IPS-NIHi7 (cell line): ENCODE results near the gene MAPKAP1.

Source experiments
- DNase-seq: peaks from one replicate; pipeline ENCODE4 v3.0.0; 2012; ENCODE audit warnings: mixed read lengths; ENCODE audit errors: extremely low spot score

The MAPKAP1 gene

DNA sequence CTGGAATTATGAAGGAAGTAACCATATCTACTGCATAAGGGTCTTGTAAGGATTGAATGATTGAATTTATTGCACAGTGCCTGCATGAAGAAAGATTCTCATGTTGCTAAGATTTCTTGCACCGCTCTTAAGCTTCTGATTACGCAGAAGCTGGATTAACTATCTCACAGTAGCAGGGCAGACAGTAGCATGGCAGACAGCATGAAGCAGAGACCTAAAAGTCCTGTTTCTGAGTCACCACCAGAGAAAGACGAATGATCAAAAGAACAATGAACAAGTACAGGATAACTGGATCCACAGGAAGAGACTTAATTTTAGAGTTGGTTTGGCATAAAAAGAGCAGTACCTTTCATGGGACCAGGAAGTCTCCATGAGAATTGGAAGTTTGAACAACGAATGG, 142.4 kb downstream of the MAPKAP1 start:
- no peak for DNase-seq

DNA sequence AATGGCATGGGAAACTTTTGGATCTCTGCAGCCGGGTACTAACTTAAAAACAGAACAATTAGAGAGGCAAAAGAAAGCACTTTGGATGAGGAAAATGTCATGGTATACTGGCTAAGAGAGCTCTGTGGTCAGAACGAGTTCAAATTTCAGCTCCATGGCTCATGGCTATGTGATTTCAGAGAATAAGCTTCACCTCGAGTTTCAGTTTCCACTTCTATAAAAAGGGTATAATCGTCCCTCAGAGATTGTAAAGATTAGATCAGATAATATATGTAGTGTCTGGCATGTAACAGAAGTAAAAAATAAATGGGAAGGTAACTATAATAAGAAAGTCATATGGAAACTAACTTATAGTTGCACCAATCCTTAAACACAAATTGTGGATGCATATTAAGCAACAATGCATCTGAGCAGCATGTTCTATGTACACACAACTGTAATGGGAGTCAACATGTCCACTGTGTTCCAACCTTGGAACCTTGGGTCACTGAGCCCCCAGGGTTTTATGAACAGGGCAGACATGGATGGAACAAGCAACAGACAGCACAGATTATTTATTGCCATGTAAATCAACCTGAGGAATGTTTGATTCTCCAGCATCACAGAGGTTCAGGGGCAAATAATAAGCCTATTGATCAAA, 145.4 kb downstream of the MAPKAP1 start:
- no peak for DNase-seq

DNA sequence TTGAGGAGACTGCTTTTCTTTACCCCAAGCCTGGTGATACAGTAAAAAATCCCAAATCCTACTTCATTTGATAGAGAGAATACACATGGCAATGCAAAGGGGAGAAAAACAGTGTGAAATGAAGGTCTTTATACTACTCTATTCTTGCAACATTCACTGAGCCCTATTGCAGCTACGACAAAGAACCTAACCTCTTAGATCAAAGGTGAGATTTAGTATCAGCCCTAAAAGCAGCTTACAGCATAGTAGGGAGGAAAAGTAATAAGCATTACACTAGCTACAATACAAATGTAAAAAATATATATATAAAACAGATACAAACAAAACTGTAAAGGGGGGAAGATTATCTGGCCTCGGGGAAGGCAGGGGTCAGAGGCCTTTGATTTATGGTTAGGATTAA, 147.1 kb downstream of the MAPKAP1 start:
- no peak for DNase-seq

DNA sequence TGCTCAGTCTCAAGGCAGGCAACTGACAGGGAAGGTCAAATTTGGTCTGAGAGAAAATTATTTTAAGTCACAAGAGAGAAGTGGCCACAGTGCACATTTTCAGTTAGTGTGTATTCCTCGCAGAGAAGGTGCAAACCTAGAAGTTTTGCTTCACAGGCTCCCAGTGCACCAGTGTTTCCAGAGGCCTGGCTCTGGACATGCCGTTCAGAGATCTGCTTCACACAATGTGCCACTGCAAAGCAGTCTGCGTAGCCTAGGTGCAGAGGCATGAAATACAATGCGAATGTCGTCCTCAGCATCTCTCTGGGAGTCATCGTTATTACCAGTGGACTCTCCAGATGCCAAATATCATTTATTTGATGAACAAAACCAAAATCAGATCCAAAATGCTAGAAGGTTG, 147.8 kb downstream of the MAPKAP1 start:
- DNase-seq, result no peak

DNA sequence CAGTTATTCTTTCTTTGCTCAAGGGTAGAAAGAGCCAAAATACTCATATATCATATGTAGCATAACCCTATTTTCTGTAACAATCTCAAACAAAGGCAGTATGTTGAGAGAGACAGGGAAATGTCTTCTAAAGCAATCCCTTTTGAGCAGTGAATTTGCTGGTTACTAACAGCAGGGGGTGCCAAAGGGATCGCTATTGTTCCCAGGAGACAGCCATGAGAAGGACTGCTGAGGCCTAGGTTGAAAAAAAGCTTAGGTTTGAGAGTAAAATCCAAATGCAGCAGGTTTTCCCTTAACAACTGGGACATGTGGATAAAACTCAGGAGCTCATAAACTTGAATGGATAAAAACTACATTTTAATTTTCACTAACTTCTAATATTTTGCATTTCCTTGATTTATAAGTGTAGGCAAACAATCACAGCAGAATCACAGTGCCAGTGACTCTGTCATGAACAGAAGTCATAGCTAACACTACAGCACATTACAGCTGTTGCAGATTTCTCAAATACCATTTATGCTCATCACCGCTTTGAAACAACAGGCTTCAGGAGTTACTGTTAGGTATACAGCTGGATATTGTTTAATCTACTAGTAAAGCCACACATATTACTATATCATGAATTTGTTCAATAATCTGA, 148.4 kb downstream of the MAPKAP1 start:
- peak; percentile 87 for DNase-seq

DNA sequence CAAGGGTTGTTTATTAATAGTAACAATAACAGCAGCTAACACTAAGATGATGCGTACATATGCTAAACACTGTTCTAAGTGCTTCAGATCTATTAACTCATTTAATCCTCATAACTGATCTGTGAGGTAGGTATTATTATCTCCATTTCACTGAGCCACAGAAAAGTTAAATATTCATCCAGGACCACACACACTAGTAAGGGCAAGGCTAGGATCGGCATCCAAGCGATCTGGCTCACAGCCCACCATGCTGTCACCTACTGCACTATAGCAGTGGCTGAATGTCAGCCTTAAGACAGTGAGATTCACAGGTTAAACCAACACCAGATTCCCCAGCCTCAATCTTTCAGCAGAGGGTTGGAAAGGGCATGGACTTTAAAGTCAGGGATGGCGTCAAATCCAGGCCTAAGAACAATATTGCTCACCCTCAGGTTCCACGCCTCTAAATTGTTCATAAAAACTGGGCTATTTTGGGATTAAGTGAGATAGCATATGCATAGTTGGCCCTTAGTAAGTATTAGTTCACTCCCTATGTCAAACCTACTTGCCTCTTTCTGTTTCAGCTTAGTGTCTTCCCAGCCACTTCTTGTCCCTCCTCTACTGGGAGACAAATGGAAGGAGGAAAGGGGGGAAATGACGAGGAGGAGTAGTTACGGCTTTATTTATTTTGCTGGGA, 150.8 kb downstream of the MAPKAP1 start:
- DNase-seq, result no peak

DNA sequence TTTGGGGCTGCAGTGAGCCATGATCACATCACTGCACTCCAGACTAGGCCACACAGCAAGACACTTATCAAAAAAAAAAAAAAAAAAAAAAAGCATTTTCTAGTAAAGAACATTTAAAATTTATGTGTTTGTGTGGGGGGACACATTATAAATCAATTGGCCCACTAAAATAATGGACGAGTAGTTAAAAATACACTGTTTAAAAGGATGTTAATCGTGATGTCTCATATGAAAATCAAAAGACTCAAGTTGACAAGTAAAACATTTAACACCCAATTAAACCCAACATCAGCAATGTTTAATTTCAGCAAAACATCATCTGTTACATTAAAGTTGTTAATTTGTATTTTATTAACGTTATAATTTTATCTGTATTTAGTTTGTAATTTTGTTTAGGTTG, 152.3 kb downstream of the MAPKAP1 start:
- no peak for DNase-seq

DNA sequence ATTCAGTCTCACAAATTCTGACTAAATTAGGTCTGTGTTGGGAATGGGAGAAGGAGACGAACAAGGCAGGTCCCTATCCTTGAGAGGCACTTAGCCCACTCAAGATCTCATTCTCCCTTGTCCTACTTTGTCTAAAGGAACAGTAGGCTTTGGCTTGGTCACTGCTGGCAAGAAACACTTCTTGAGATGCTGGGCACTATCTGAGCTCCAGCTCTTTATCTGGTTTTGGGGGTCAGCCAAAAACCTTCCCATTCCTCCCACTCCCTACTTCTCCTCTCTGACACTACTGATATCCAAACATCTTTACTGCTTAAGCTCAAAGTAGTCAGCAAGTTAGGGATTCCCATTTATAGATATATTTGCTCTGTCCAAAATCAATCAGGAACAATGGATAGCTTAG, 155.2 kb downstream of the MAPKAP1 start:
- no peak for DNase-seq

DNA sequence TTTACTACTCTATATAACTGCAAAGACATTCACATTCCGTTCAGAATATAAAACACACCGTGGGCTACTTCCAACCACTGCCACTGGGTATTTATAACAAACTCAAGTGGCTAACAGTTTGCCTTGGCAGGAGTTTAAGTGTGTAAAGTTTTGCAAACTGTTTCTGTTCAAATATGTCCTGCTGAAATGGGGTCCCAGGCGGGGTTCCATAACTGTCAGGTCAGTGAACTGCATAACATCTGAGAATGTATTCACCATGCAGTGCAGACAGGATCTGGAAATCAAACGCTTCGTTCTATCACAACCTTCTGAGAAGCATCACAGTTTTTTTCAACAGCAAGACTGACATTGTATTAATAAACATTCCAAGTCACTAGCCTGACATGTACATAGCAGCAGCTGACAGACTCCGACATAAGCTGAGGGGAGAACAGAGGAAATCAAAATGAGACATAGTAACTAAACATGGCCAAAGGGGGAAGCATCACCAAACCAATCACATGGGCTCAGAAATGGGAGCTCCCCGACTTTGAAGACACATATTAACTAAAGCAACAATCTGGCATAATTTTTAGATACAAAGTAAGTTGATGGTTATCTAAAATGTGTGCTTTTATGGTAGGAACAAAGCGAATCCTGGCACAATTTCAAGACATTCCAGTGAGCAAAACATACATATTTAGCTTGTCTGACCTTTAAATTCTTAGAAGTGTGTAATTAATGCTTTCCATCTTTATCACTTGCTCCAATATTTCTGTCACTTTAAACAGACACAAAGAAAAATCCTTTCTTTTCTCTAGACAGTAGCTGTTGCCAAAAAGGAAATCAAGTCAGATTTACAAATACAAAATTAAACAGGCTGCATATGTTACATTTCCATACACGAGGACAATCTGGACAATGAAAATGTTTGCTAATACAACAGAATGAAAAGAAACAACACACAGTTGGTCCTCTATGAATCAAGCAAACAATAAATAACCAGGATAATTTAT, 156.8 kb downstream of the MAPKAP1 start:
- no peak for DNase-seq

DNA sequence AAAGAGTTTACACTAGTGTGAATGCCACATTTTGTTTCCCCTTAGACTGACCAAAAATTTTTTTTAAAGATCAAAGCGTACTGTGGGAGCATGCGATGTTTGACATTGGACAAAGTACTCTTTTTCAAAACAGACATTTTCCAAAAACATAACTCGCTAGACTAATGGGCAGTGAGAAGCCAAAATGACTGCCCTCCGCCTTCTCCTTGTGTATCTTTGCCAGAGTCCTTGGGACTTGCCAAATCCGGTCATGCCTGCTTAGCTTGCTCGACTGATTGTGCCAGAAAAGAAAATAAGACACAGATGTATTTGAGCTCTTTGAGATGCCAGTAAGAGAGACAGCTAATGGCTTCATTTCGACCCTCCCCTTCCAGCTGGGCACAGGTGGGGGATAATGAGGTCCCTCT, 157.5 kb downstream of the MAPKAP1 start:
- no peak for DNase-seq

DNA sequence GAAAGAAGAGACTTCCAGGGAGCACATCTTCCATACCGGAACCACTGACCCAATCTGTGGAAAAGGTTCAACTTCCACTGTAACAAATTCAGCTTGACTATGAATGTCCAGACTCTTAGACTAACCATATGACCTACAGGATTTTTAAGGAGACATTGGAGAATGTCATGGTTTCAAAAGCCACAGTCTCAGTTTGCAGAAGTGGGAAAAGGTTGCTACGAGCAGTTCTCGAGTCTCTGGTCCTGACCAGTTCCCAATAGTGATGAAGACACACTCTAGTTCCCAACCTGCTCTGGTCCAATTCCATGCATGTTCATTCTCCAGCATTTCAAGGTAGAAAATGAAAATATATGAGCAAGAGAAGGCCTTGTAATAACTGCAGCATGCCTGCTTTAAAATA, 158.0 kb downstream of the MAPKAP1 start:
- DNase-seq, result no peak

DNA sequence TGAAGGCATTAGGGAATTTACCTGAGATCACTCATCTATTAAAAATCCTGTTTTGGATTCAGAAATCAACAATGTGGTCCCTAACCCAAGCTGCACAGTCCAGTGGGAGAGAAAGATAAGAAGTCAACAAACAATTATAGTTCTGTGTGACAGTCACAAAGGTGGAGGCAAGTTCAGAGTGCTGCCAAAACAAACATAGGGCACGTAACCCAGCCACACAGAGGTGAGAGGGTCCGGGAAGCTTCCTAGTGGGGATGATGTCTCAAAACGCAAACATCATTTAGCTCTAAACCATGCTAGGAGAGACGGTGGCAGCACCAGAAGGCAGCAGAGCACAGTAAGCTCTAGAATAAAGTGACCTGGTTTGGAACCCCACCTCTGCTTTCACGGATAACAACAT, 158.9 kb downstream of the MAPKAP1 start:
- no peak for DNase-seq

DNA sequence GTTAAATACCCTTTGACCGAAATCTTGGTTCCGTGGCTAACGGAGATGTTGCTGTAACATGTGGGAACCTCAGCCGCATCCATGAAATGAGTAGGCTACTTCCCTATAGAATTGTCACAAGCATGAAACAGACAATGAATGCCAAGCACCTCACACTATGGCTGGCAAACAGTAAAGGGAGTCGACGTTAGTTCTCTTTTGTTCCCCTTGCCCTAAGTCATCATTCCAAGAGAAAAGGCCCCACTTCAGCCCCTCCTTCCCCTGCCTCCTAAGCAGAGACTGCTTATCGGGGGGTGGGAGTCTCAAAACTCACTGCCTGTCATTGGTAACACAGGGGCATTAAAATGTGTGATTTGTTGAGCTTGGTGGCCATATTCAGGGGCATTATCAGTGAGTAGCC, 159.6 kb downstream of the MAPKAP1 start:
- no peak for DNase-seq

DNA sequence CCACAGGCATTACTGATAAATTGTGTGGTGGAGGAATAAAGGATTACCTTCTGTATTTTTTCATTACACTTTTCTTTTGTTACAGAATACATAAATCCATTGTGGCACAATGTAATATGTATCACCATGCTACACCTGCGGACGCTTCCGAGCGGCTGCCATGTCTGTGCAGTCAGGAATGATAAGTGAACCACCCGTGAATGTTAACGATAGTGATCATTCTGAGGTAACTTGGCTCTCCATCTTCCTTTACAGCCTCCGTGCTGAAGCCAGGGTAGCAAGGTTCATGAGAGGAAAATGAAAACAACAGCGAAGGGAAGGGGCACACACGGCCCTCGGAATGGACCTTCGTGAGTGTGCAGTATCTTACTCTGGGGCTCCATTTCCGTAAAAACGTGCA, 161.2 kb downstream of the MAPKAP1 start:
- DNase-seq, result no peak

DNA sequence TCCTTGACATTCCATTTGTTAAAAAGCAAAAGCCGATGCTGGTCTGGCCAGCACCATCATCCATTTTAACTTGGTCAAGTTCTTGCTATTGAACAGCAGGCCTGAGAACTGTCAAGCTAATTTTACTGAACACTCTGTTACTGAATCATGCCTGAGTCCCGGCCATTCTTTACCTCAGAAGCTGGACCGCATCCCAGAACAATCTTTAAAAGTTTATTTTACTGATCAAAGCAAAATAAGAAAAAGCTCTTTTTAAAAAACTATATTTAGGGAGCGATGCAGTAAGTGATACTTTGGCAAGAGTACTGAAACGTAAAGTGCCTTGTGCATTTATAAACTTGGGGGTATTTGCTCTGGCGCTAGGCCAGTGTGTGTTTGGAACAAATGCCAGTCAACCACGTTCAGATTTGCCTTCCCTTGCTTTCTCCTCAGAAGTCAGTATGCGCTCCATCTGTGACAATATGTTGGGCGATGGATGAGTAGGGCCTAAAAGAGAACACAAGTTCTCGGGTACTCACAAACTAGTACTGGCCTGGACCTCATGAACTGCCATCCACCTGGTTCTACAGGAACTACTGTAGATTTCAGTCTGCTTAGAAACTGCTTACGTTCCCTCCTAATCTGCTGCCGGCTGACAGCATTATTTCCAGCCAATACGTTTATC, 161.9 kb downstream of the MAPKAP1 start:
- DNase-seq, result no peak

DNA sequence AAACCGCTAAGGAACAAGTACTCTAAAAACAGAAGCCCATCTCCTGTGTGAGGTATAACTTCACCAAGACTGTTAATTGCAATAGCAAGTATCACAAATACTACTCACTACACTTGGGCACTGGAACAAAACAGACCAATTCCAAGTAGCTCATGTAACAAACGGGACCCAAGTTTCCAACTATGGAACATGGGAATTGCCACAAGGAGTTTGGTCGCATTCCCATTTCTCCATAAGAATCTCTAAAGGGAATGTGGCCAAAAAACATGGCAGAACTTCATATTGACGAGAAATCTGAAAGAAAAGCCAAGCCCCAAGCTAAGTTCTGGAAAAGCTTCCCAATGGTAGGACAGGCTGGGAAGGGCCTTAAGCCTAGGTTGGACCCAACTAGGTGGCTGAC, 162.5 kb downstream of the MAPKAP1 start:
- no peak for DNase-seq

DNA sequence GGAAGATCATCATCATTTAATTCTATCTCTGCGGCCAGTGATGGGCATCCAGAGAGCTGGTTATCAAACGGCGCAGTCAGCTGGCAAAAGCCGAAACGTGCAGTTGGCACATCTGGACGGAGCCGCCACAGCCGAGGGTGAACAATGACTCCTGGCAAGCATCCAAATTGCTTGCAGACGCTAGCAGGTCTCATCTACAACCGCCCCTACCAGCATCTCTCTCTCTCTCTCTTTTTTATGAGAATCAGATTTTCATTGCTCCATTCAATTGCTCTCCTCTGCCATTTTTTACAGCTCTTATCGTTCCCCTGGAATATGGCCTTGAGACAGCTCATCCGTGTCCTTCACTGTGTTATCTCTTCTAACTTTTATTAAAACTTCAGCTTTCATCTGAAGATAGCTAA, 165.2 kb downstream of the MAPKAP1 start:
- no peak for DNase-seq

DNA sequence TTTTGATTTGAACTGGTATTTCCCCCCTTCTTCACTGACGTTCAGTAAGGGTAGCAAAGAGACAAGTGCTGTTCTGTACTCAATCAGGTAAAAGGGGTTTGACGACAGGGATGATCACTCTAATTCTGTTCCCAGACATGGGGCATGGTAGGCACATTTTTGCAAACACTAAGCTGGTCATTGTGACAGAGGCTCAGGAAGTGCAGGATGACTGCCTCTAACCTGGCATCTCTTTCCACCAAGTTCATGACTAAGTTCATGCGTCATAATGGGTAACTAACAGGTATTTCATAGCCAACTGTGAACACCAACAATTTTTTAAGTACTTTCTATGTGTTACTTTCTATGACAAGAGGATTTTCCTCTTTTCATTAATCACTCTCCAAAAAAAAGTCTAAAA, 166.5 kb downstream of the MAPKAP1 start:
- no peak for DNase-seq

DNA sequence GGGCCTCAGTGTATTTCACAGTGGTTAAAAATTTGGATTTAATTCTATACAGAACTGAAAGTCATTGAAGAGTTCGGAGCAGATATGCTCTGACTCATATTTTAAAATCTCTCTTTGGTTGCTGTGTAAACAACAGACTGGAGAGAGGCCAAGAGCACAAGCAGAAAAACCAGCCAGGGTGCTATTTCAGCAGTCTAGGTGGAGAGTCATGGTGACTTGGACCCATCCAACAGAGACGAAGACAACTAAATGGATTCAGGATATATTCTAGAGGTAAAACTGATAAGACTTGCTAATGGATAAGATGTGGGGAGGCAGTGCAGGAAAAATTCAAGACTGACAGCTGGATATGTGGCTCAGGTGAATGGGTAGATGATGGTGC, 168.9 kb downstream of the MAPKAP1 start:
- no peak for DNase-seq

DNA sequence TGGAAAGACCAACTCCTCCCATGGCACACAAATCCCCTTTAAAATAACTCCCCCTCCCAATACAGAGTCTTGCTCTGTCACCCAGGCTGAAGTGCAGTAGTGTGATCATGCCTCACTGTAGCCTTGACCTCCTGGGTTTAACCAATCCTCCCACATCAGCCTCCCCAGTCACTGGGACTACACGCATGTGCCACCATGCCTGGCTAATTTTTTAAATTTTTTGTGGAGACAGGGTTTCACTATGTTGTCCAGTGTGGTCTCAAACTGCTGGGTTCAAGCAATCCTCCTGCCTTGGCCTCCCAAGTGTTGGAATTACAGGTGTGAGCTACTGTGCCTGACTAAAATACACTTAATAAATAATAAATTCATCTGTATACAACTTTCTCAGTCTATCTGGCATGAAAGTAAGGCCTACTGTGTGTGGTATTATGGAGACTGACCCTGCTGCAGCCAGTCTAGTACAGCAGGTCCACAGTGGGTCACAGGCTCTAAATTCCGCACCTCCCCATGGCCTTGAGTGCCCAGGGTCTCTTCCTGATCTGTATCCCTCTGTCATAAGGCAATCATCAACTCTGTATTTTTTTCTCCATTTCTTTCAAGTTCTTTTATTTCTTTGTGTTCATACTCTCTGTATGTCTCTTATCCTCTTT, 169.4 kb downstream of the MAPKAP1 start:
- DNase-seq, result no peak

DNA sequence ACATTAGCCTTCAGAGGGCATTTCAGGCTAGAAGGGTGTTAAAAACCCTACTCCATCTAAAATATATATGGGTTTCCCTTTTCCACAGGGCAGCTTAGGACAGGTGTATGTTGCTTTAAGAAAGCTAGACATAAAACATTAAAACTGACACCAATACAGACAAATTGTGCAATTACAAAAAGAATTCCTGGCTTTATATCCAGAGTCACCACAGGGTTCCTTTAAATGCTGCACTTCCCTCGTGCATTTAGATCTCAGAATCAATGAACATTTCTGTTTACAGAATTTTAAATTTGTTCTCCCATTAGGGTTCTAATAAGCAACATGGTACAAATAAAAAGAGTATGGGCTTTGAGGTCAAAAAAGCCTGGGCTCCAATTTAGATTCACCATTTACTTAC, 170.2 kb downstream of the MAPKAP1 start:
- DNase-seq, result no peak
